ENCODE results near the gene HARBI1. TPM values are rescaled to one million over a fixed set of nuclear protein-coding genes. Genes with fewer than 3 reads are reported as not detected.

HARBI1 gene
- polyA plus RNA-seq, 1 donor from 2014 or later = 9.5 TPM

DNA sequence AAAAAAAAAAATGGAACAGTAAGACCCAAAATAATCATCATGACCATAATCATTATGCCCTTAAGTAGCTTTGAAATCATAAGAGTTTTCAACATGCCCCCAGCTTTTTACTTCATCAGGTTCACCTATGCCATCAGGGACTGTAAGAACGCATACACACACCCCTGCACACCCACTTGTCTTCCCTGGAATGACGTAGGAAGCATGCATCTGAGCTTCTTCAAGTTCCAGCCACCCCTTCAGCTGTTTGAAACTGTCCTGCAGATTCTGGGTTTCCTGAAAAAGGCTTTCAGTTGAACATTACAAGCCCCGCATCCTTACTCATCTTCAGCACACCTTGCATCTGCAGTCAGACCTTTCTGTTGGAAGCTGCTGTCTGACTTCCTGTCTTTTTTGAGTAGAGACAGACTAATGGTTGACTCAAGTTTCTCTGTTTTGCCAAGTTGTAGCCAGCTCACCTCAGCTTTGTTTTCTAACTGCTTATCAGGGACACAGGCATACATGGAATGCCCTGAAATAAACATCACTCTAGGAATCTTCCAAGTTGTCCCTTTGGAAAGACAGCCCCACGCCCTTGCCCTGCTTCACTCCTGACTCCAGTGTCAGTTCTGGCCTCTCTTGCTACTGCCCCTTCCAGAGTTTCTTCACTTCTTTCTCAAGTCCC is 46.4 kb upstream of the HARBI1 start:
- H3K9me3 ChIP-seq (ENCODE audit: low read length) = no peaks in the 10 kb centered on the region
- H3K27me3 ChIP-seq (ENCODE audit: insufficient read depth, low read depth, low read length) = no peaks in the 10 kb centered on the region
- no peak overlapping the region for H3K4me2 ChIP-seq (ENCODE audit: low read length)
- H3K9me2 ChIP-seq (ENCODE audit: insufficient read depth, low read length) = no peaks in the 10 kb centered on the region
- H3K79me2 ChIP-seq (replicated peaks; ENCODE audit: insufficient read depth, low read length) = no peaks in the 10 kb centered on the region
- H2AFZ ChIP-seq (ENCODE audit: low read depth, low read length) = no peak overlapping the region
- H3K9ac ChIP-seq (ENCODE audit: low read length) = no peak overlapping the region
- H4K20me1 ChIP-seq (ENCODE audit: insufficient read depth) = no peaks in the 10 kb centered on the region
- H3F3A ChIP-seq (ENCODE audit: insufficient read depth, low read length, poor library complexity, severe bottlenecking) = no peaks in the 10 kb centered on the region
- no peaks in the 10 kb centered on the region for H3K36me3 ChIP-seq (ENCODE audit: insufficient read depth, low read length)
- no peak overlapping the region for H3K27ac ChIP-seq (ENCODE audit: low read length)
- H3K4me3 ChIP-seq (ENCODE audit: low read length) = no peak overlapping the region
- TF ChIP-seq SMC3 (conservative IDR thresholded peaks at IDR 0.05; ENCODE audit: poor library complexity) = no peak

DNA sequence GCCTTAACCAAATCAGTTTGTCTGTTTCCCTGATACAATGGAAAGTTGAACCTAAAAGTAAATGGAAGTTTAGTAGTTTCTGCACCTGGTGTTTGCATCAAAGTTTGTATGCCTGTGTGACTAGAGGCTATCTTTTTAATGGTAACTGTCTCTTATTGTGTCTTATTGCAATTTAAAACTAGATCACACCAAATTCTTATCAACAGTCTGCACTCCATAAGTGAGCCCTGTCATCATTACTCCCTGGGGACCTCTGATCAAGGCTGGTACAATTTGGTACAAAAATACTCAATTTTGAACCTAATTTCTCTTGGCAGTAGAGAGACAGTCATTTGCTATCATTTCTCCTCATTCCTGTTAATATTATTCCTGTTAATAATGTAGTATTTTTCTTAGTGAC is 45.3 kb upstream of the HARBI1 start:
- no peak overlapping the region for H2AFZ ChIP-seq (ENCODE audit: low read depth, low read length)
- no peaks in the 10 kb centered on the region for H3K9me2 ChIP-seq (ENCODE audit: insufficient read depth, low read length)
- H3K4me2 ChIP-seq (ENCODE audit: low read length) = no peak overlapping the region
- H3K27ac ChIP-seq (ENCODE audit: low read length) = no peak overlapping the region
- no peak overlapping the region for H3K9ac ChIP-seq (ENCODE audit: low read length)
- H3K36me3 ChIP-seq (ENCODE audit: insufficient read depth, low read length) = no peaks in the 10 kb centered on the region
- TF ChIP-seq RAD21 (conservative IDR thresholded peaks at IDR 0.05) = no peak
- TF ChIP-seq EP300 (conservative IDR thresholded peaks at IDR 0.05; ENCODE audit: poor library complexity, severe bottlenecking) = no peak
- TF ChIP-seq SMC3 (conservative IDR thresholded peaks at IDR 0.05; ENCODE audit: poor library complexity) = no peak
- TF ChIP-seq, protein P1, sequence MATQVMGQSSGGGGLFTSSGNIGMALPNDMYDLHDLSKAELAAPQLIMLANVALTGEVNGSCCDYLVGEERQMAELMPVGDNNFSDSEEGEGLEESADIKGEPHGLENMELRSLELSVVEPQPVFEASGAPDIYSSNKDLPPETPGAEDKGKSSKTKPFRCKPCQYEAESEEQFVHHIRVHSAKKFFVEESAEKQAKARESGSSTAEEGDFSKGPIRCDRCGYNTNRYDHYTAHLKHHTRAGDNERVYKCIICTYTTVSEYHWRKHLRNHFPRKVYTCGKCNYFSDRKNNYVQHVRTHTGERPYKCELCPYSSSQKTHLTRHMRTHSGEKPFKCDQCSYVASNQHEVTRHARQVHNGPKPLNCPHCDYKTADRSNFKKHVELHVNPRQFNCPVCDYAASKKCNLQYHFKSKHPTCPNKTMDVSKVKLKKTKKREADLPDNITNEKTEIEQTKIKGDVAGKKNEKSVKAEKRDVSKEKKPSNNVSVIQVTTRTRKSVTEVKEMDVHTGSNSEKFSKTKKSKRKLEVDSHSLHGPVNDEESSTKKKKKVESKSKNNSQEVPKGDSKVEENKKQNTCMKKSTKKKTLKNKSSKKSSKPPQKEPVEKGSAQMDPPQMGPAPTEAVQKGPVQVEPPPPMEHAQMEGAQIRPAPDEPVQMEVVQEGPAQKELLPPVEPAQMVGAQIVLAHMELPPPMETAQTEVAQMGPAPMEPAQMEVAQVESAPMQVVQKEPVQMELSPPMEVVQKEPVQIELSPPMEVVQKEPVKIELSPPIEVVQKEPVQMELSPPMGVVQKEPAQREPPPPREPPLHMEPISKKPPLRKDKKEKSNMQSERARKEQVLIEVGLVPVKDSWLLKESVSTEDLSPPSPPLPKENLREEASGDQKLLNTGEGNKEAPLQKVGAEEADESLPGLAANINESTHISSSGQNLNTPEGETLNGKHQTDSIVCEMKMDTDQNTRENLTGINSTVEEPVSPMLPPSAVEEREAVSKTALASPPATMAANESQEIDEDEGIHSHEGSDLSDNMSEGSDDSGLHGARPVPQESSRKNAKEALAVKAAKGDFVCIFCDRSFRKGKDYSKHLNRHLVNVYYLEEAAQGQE (IDR thresholded peaks at IDR 0.05; ENCODE audit: borderline replicate concordance) = no peak
- TF ChIP-seq, protein P2, sequence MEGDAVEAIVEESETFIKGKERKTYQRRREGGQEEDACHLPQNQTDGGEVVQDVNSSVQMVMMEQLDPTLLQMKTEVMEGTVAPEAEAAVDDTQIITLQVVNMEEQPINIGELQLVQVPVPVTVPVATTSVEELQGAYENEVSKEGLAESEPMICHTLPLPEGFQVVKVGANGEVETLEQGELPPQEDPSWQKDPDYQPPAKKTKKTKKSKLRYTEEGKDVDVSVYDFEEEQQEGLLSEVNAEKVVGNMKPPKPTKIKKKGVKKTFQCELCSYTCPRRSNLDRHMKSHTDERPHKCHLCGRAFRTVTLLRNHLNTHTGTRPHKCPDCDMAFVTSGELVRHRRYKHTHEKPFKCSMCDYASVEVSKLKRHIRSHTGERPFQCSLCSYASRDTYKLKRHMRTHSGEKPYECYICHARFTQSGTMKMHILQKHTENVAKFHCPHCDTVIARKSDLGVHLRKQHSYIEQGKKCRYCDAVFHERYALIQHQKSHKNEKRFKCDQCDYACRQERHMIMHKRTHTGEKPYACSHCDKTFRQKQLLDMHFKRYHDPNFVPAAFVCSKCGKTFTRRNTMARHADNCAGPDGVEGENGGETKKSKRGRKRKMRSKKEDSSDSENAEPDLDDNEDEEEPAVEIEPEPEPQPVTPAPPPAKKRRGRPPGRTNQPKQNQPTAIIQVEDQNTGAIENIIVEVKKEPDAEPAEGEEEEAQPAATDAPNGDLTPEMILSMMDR (IDR thresholded peaks at IDR 0.05; ENCODE audit: poor library complexity, severe bottlenecking) = no peak
- no peak for TF ChIP-seq POLR2AphosphoS5 (IDR thresholded peaks at IDR 0.05)
- no peak for TF ChIP-seq TAF1 (IDR thresholded peaks at IDR 0.05; ENCODE audit: low read depth)
- no peak for TF ChIP-seq MXI1 (conservative IDR thresholded peaks at IDR 0.05; ENCODE audit: poor library complexity, severe bottlenecking)
- no peak for TF ChIP-seq EZH2 (IDR thresholded peaks at IDR 0.05; ENCODE audit: borderline replicate concordance, insufficient read depth, low read length, poor library complexity, severe bottlenecking)
- H3K27me3 ChIP-seq (ENCODE audit: insufficient read depth, low read depth, low read length) = no peaks in the 10 kb centered on the region
- H4K20me1 ChIP-seq (ENCODE audit: insufficient read depth) = no peaks in the 10 kb centered on the region
- no peaks in the 10 kb centered on the region for H3K79me2 ChIP-seq (replicated peaks; ENCODE audit: insufficient read depth, low read length)
- no peaks in the 10 kb centered on the region for H3K9me3 ChIP-seq (ENCODE audit: low read length)
- H3F3A ChIP-seq (ENCODE audit: insufficient read depth, low read length, poor library complexity, severe bottlenecking) = no peaks in the 10 kb centered on the region
- H3K4me3 ChIP-seq (ENCODE audit: low read length) = no peak overlapping the region
